Erythroblast (primary cell): Measurements from ENCODE around the gene CFDP1.

Source experiments
- DNase-seq, 2 experiments: peaks; one replicate each; lab custom pipeline; 2025; lab: John Stamatoyannopoulos, UW
- GATA1 ChIP-seq: IDR thresholded peaks from 2 replicates; pipeline ENCODE4 v1.6.1; 2011; ENCODE audit warnings: low read depth, mild to moderate bottlenecking, control low read depth, low read length, moderate library complexity
- POLR2A ChIP-seq: IDR thresholded peaks from 2 replicates; pipeline ENCODE4 v1.6.1; 2011; ENCODE audit warnings: mild to moderate bottlenecking, low read length

The CFDP1 gene

GRCh38 chr16:75379911-75380847 lies 53.1 kb downstream of the CFDP1 start:
- DNase-seq, result peak; percentile 19 to 21
- TF ChIP-seq POLR2A (no peak), GATA1 (no peak)

- no peak for DNase-seq
- TF ChIP-seq GATA1, result no peak
- no peak for TF ChIP-seq POLR2A
These were observed 54.0 kb downstream of the CFDP1 start for GRCh38 chr16:75379339-75379738.

- TF ChIP-seq GATA1 (no peak), POLR2A (no peak)
- no peak for DNase-seq
These were observed 54.7 kb downstream of the CFDP1 start for GRCh38 chr16:75378616-75379015.

- TF ChIP-seq GATA1, result no peak
- no peak for TF ChIP-seq POLR2A
- no peak for DNase-seq
These were observed 55.4 kb downstream of the CFDP1 start for GRCh38 chr16:75377729-75378386.

- TF ChIP-seq POLR2A (no peak), GATA1 (no peak)
- DNase-seq, result no peak
These were observed 56.7 kb downstream of the CFDP1 start for GRCh38 chr16:75376475-75377161.

- TF ChIP-seq POLR2A (no peak), GATA1 (no peak)
- DNase-seq, result no peak
These were observed 58.9 kb downstream of the CFDP1 start for GRCh38 chr16:75374388-75374787.

- DNase-seq, result no peak
These were observed 61.0 kb downstream of the CFDP1 start for GRCh38 chr16:75372236-75372856.

GRCh38 chr16:75371171-75371570 lies 62.1 kb downstream of the CFDP1 start:
- TF ChIP-seq GATA1, result no peak
- TF ChIP-seq POLR2A, result no peak
- DNase-seq, result no peak

More at GRCh38 chr16:75372236-75372856, 61.0 kb downstream of the CFDP1 start:
- no peak for TF ChIP-seq POLR2A
- no peak for TF ChIP-seq GATA1

GRCh38 chr16:75364286-75364791 lies 69.0 kb downstream of the CFDP1 start:
- no peak for DNase-seq
- TF ChIP-seq POLR2A, result no peak
- TF ChIP-seq GATA1, result no peak

GRCh38 chr16:75362846-75363245 lies 70.5 kb downstream of the CFDP1 start:
- no peak for DNase-seq
- TF ChIP-seq POLR2A, result no peak
- no peak for TF ChIP-seq GATA1

GRCh38 chr16:75361936-75362335 lies 71.4 kb downstream of the CFDP1 start:
- TF ChIP-seq POLR2A, result no peak
- DNase-seq, result no peak

GRCh38 chr16:75354170-75354569 lies 79.1 kb downstream of the CFDP1 start:
- TF ChIP-seq POLR2A (no peak), GATA1 (no peak)
- DNase-seq, result no peak

GRCh38 chr16:75351183-75351582 lies 82.1 kb downstream of the CFDP1 start:
- TF ChIP-seq GATA1 (no peak), POLR2A (no peak)
- no peak for DNase-seq
